ENCODE data around the gene FBXW11. TPM values are rescaled to one million over a fixed set of nuclear protein-coding genes. Genes with fewer than 3 reads are reported as not detected.

FBXW11 gene
- total and polyA plus RNA-seq, 10 of the 15 experiments (the other 5 are each of a cell fraction or from before 2014, with no cell fraction given), result 4.3 to 61.5 (median 40.0) TPM

- Histone ChIP-seq H3K4me3 (no peak overlapping the region), H3K27ac (ENCODE audit: control insufficient read depth, insufficient read depth) (no peak overlapping the region), H3K9me3 (replicated peaks; ENCODE audit: control insufficient read depth, insufficient read depth, low read length) (no peaks in the 10 kb centered on the region), H3K79me2 (ENCODE audit: control insufficient read depth, insufficient read depth, low read length) (no peaks in the 10 kb centered on the region), H2AFZ (ENCODE audit: control insufficient read depth, low read depth, low read length) (no peak overlapping the region), H3K4me1 (ENCODE audit: control insufficient read depth, insufficient read depth, low read length) (no peaks in the 10 kb centered on the region), H3K4me2 (ENCODE audit: control insufficient read depth, insufficient read depth) (no peak overlapping the region), H3K36me3 (ENCODE audit: control insufficient read depth in 2 of 2, insufficient read depth in 2 of 2, low read length in 1 of 2) (peaks cover 33 to 50% of the 10 kb centered on the region in 2 experiments), H4K20me1 (ENCODE audit: control insufficient read depth, insufficient read depth) (no peaks in the 10 kb centered on the region), H3K27me3 (replicated peaks in 1 of 2; ENCODE audit: control insufficient read depth in 2 of 2, insufficient read depth in 2 of 2, low read length in 1 of 2) (no peaks in the 10 kb centered on the region), H3K9ac (ENCODE audit: control insufficient read depth, insufficient read depth, low read length) (no peak overlapping the region)
- no TSS peak for BruUV-seq (replicated peaks)
- ATAC-seq (no peak), FAIRE-seq (no peak), DNase-seq (ENCODE audit: low read depth, low spot score) (no peak)
- intact Hi-C loops (cut with micrococcal nuclease; ENCODE audit: unreplicated experiment) (no loop called here), in situ Hi-C loops (cut with MboI) (no loop called here)
- POLR2A ChIA-PET, result no interaction called here
- CTCF ChIA-PET, result no interaction called here
- SMC1A ChIA-PET (ENCODE audit: uncharacterized antibody, unreplicated experiment), result no interaction called here
- RAD21 ChIA-PET (ENCODE audit: unreplicated experiment), result no interaction called here
- WGBS (ENCODE audit: insufficient coverage, insufficient replicate concordance, low lambda C conversion rate, missing lambda C conversion rate), result 86% methylated on average over 3 of the region's 3 CpGs
- TF ChIP-seq CHD4 (IDR thresholded peaks at IDR 0.05) (no peak), BCL3 (IDR thresholded peaks at IDR 0.05; ENCODE audit: borderline replicate concordance, insufficient read depth, low read depth, low read length, poor library complexity, severe bottlenecking) (no peak), TARDBP (IDR thresholded peaks at IDR 0.05; ENCODE audit: borderline replicate concordance) (no peak), NKRF (conservative IDR thresholded peaks at IDR 0.05) (no peak), BHLHE40 (IDR thresholded peaks at IDR 0.05; ENCODE audit: borderline replicate concordance in 1 of 2, low read depth in 2 of 2, low read length in 1 of 2) (no peak), ZZZ3 (IDR thresholded peaks at IDR 0.05; ENCODE audit: control insufficient read depth, insufficient read length, low read depth) (no peak), RBBP5 (conservative IDR thresholded peaks at IDR 0.05) (no peak), SKIL (IDR thresholded peaks at IDR 0.05; ENCODE audit: low read depth, poor library complexity, severe bottlenecking) (no peak), IKZF2 (IDR thresholded peaks at IDR 0.05) (no peak), SREBF1 (IDR thresholded peaks at IDR 0.05; ENCODE audit: low read length) (no peak), SPI1 (IDR thresholded peaks at IDR 0.05; ENCODE audit: borderline replicate concordance, insufficient read depth, low read depth, low read length) (no peak), ATF3 (IDR thresholded peaks at IDR 0.05; ENCODE audit: borderline replicate concordance, extremely low read depth, low read depth, low read length) (no peak), IKZF1 (conservative IDR thresholded peaks at IDR 0.05) (no peak), YBX1 (IDR thresholded peaks at IDR 0.05) (no peak), MAX (IDR thresholded peaks at IDR 0.05; ENCODE audit: low read depth, low read length) (no peak), NFXL1 (IDR thresholded peaks at IDR 0.05; ENCODE audit: borderline replicate concordance) (no peak), CTCF (IDR thresholded peaks at IDR 0.05 in 2 of 3, conservative IDR thresholded peaks at IDR 0.05 in 1 of 3; ENCODE audit: control insufficient read depth in 2 of 3, extremely low read depth in 1 of 3, insufficient read depth in 1 of 3, low read depth in 3 of 3, low read length in 3 of 3) (no peak)
Measured at GRCh38 chr5:172055996-172056395, 49.6 kb upstream of the FBXW11 start.
